HG02763 (cell line): ENCODE measurements around the gene TGM5.

ENCODE experiments used
- ATAC-seq: cut with Tn5 transposase; IDR thresholded peaks from one replicate; pipeline ENCODE4 v1.9.1; 2021; ENCODE audit warnings: mild to moderate bottlenecking, moderate library complexity; ENCODE audit not compliant: unreplicated experiment

The TGM5 gene

DNA sequence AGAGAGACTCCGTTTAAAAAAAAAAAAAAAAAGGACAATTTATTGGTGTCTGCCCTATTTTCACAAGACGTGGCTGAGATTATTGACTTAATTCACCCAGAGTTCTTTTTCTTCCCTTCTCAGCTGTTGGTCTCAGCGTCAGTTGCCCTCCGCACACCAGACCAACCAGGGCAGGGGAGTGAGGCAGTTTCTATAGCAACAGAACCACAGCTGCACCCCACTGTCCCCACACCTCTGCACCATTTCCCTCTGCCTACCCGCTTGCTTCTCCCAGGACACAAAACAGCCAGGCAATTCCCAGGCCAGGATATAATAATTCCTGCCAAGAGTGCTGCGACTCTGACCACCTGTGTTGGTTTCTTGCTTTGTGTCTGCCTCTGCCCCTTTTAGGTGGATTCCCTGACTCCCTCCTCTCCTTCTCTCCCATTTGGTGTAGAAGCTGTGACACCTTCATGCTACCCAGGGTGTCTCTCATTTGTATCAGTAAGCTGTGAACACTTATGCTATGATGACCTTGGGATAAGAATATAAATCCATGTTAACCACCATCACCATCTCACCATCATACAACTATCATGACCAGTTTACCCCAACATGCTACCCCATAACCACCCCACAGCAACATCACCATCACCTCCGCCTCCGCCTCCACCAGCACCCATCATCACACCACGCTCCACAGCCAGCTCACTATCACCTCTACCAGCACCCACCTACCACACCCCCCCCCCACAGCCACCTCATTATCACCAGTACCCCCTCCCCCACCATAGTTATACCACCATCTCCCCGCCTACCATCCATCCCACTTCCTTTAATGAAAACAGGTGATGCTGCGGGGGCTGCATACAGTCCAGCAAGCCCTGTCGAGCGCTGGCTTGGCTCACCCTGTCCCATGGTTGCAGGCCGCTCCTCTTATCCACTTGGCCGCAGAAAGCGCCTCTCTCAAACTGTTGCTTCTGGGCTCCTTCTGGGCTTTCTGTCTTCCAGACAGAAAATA, 46.5 kb downstream of the TGM5 start:
- ATAC-seq: no peak

DNA sequence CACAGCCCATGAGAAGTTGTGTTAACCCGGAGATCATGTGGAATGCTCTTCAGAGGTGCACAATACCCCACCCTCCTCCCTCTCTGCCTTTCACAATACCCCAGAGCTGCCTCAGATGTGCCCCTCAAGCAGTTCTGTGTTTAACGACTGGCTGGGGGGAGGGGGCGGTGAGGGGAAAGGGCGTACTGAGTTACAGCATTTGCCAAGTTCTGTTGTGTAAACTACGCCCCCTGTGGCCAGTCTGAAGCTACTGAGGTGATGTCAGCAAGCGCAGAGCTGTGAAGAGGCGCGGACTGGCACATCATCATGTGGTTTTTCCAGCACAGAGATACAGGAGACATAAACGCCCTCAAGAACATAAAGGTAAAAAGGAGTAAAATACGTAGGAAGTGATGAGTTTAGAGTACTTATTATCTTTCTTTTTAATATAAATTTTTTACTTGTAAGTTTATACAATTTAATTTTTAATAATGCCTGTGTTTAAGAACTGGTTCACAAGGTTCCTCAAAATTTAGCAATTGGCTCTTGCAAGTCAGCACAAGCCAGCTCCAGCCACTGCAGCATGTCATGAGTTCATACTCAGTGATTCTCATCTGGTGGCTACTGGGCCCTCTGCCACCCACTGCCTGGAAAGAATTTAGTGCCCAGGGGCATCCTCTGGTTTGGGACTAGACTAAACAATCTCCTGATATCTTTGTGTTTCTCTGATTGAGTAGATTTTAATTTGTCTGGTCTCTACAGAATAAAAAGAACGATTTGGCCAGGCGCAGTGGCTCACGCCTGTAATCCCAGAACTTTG, 47.6 kb downstream of the TGM5 start:
- no peak for ATAC-seq

DNA sequence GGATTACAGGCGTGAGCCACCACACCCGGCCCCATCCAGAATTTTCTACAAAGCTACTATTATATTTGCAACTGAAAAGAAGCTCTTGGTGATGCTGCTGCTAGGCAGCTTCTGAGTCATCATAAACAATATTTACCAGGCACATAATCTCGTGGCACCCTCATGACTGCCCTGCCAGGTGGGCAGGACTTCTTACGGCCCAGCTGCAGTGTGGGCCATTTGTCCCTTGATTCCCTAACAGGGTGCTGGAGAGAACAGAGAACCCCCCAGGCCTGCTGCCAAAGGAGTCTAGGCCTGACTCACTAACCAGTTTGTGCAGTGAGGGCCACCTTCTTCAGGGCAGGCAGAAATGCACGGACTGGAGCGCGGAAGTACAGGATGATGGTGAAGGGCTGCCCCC, 50.8 kb downstream of the TGM5 start:
- no peak for ATAC-seq

DNA sequence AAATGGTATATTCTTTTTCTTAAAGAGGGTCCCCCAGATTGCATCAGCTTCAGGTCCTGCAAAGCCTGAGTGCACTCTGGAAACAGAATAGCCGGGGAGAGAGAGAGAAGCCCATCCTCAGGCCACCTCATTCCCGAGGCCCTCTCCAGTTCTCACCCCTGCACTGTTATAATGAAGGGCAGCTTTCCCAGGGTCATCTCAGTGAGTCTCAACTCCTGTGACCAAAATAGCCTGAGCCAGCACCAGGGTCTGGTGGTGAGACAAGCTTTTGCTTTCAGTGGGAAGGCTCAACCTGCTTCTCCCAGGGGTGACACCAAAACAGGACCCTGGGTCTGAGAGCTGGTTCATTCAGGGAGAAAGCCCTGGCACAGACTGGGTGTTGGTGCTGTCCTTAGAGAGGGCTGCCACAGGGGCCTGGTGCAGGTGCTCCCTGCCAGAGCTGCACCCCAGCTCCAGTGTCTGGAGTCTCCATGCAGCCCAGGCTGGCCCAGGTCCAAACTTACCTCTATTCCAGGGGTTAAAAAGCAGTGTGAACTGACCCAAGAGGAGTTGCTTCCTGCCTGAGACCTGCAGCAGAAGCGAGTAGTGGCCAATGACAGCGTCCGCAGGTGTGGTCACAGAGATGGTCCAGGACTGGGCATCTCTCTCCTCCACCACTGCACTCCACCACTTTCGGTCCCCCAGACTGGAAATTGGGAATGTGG, 52.0 kb downstream of the TGM5 start:
- ATAC-seq: no peak

DNA sequence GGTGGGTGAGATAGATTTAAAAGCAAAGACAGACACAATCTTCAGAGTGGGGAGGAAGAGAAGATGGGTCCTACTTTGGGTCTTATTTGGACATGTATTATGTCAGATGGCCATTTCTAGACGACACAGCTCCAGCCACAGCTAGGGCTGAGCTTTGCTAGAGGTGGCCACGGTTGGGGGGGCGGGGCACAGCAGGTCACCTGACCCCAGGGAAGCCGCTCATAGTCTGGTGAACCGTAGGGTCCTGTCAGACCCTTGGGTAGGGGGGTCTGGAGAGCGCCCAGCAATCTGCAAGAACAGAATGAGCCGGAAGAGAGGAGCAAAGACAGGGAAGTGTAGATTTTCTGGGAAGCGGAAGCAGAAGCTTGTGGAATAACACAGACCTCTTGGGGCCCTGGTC, 52.6 kb downstream of the TGM5 start:
- no peak for ATAC-seq

DNA sequence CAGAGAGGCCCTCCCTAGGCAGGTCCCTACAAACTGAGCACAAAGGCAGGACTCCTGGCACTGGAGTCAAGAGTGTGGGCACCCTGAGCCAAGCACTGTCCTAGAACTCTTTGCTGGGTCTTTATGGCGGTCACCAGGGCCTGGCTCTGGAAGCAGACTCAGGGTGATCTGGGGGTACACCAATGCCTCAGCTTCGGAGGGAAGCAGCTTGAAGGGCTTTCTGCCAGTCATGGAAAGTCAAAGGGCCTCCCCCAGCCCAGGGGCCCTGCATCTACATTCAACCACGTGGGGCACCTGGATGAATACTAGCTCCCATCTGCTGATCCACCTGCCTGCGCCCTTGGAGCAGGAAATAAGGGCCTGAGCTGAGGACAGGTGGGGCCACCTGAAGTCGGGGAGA, 53.3 kb downstream of the TGM5 start:
- no peak for ATAC-seq

DNA sequence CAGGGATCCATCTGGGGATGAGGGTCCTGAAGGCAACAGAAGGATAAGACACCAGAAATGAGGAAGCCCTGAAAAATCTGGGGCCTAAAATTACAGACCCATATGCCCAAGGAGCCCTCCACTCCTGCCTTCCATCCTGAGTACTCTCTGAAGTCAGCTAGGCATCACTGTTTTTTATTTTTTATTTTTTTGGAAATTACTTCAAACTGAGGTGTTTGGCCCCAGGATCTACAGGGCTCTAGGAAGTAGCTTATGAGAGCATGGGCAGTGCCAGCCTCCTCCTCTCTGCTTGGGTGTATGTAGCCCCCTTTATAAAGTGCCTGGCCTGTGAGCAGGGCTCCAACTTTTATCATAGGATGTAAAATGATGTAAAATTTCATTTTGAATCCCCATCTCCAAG, 53.8 kb downstream of the TGM5 start:
- no peak for ATAC-seq

DNA sequence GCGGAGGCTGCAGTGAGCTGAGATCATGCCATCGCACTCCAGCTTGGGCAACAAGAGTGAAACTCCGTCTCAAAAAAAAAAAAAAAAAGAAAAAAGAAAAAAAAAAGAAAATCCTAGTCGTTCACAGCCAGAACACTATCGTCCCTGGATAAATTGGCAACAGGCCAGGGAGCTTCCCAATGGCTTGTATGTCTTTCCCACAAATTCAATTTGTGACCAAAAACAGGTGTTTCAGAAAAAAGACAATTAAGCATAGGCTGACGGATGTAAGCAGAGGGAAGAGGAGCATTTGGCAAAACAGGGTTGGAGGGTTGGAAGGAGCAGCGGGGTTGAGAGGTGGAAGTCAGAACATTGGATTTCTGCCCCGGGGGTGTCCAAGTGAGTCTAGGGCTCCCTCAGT, 54.4 kb downstream of the TGM5 start:
- no peak for ATAC-seq

DNA sequence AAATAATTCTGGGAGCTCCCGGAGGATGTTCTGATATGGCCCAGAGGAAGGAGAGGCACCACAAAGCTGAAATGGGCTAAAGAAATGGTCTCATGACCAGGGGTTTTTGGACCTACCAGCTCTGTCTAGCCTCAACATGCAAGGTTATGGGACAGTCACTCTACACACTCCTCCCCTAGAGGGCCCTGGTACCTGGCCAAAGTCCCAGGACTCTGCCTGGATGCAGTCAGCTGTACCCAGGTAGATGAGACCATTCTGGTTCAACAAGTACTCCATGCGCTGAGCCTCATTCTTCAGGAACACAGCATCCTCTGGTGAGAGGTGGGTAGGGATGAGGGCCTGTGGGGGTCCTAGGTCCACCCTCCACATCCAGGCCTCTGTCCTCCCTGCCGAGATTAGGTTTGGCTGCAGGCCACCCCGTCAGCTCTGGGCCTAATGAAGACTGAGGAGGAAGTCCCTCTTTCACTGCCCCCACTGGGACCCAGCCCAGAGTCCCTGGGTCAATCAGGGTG, 55.4 kb downstream of the TGM5 start:
- no peak for ATAC-seq

DNA sequence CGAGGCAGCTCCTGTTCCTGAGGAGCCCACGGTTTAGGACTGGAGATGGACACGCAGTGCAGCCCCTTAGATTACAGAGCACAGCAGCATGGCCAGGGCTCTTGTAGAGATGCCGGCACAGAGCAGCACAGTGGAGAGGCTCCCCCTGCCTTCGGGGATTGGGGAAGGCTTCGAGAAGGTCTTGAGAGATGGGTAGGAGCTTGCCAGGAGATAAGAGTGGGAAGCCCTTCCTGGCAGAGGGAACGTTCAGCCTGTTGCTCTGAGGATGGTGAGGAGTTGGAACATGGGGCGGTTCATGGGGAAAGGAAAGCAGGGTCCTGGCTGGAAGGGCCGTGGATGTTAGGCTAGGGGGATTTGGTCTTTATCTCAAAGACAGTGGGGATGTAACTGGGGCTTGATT, 55.9 kb downstream of the TGM5 start:
- no peak for ATAC-seq

DNA sequence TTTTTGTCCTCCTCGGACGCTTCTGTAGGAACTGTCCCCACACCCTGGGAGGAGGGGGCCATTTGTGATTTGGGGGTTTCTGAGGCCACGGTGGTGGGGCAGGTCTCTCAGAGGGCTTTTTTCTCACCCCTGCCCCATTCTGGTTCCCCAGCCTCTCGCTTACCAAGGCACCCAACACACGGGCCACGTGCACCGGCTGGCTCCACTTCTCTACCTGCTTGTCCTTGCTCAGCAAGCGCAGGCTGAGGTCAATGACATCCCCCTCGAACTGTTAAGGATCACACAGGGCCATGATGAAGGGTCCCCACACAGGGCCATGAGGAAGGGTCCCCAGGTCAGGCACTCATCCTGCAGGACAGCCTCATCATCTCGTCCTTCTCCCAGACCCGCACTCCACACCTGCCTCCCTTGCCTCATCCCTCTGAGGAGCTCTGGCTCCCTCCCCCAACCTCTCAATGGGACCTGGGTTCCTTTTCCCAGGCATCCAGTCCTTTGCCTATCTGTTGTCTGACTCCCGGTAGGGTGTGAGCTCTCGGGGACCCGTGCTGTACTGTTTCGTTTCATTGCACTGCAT, 56.5 kb downstream of the TGM5 start:
- no peak for ATAC-seq

DNA sequence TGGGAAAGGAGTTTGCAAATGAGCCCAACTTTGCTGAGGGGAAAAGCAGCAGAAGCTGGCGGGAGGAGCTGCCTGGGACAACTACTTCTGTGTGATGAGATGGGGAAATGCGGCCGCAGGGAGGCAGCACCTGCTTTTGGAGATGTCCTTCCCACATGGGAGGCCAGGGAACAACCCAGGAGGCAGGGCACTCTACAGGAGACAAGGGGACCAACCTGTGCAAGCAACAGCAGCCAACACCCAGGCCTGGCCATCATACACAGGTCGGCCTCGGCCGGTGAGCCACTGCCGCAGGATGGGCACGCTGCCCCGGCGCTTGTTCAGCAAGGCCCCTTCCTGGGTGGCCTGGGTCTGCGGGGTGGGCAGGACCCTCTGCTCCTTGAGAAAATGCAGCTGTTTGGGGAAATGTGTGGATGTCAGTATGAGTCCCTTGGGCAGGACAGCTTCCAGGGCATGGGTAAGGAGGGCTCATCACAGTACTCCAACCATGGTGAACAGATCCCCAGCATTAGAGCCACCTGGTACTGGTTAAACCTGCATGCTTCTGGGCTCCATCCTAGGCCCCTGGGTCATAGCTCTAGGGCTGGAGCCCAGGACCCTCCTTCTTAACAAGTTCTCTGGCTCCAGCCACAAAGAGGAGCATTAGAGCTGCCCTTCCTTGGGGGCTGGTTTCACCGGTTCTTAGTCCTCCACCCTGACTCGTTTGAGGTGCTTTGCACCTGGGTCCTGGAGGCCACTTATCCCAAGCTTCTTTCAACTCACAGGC, 57.5 kb downstream of the TGM5 start:
- no peak for ATAC-seq

DNA sequence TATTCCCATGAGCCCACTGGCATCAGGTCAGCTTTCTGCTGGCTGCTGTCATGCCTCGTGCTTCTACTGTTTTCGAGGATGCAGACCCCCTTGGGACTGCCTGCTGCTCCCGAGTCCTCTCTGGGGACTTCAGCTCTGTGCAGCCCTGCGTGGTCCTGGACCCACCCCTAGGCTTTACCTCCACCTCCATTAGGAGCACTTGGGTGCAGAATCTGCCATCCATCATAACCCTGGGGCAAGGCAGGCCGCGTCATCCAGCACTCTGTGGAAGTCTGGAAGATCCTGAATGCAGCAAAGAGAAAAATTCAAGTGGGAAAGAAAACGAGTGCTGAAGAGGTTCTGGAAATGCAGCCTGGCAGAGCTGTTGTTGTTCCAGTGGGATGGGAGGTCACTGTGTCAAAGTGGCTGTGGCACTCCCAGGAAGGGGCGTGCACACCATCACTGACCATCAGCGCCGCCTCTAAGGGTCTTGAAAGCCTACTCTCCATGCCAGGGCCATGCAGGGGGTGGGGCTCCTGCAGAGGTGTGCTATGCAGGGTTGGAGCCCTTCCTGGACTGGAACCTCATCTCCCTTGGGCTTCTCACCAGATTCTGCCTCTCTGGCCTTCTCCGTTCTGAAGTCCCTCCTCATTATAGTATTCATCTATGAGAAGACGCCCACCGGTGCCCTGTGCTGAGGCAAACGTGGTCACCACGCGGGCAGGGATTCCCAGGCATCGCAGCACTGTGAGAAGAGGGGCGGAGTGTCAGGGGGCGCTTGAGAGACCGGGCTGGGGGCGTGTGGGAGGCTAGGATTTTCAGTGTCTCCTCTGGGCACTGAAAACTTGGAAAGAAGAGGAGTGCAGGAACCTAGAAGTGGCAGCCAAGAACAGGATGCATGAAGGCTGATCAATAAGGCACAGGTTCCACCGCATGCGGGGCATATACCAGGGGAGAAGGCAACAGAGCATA, 58.4 kb downstream of the TGM5 start:
- ATAC-seq: no peak

DNA sequence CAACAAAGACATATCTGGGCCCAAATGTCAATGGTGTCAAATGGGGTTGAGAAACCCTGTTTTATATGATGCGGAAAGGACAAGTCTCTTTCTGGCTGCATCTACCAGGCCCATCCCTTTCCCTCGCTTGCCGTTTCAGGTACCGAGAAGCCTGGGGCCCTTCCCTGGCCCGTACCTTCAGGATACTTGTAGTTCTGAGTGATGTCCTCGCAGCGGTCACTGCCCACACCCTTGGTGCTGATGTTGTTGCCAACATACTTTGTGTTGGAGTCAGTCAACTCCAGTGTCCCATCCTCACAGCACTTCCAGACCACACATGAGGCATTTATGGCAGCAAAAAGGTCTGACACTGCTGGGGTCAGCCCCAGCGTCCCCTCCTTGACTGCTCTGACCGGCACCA, 59.7 kb downstream of the TGM5 start:
- ATAC-seq: no peak

DNA sequence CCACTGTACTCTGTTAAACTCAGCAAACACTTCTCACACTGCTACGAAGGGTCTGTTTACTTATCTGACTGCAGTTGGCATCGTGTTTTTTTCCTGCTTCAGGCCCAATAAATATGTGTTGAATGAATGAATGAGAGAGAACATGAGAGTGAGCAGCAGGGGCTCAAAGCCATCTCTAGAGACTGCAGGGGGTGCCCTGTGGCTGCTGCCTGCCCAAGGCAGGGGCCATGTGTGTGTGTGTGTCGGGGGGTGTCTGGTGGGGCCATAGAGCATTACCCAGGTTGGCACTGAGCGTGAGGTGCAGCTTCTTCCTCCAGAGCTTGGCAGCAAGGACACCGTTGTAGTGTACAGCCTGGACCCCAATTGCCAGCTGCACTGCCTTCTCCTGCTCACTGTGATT, 60.7 kb downstream of the TGM5 start:
- ATAC-seq: no peak

DNA sequence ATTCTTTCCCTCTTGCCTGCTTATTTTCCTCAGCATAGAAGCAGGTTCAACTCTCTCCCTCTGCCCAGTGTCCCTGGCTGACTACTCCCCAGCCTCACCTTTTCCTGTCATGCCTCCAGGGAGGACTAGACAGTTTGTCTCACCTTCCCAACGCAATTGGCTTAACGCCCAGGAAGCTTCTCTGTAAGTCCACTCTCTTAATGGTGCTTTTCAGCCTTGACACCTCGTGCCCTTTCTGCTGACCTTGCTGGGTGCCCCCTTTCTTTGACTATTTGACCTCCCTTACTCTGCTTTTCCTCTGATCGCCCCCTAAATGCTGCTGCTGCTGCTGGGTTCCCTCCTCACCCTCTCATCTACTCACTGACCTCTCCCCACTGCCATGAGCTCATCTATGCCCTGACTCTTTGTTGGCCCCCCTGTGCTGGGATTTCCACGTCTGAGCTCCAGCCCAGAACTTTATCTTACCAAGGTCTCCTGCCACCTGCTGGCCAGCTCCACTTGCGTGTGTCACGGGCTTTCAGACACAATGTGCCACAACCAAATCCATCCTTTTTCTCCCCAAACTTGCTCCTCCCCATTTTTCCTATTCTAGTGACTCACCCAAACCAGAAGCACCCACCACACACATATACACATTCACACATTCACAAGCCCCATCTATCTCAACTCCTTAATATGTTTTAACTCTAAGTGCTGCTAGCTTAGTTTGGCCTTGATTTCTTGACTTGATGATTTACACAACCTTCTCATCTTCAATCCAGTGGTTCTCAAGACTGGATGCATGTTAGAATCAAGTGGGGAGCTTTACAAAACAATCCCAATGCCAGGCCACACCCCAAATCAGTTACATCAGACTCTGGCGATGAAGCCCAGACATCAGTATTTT, 62.5 kb downstream of the TGM5 start:
- ATAC-seq: no peak

DNA sequence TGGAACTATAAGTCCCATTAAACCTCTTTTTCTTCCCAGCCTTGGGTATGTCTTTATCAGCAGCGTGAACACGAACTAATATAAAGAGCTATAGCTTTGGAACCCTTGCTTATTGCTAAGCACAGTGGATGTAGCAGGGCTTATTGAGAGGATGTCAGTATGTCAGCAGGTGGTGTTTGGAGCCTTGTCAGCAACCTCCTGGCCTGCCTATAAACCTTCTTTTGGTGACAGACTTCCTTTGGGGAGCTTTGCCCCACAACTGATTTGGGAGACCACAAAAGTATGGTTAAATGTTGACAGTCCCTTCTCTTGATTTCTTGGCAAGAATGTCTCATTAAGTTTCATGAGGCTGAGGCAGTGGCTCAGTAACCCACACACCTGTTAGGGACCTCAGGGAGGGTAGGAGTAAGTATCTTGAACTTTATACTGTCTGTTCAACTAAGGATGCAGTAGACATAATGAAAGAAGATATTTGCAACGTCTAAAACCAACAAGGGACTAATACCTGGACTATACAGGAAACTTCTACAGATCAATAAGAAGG, 66.7 kb downstream of the TGM5 start:
- ATAC-seq: no peak

DNA sequence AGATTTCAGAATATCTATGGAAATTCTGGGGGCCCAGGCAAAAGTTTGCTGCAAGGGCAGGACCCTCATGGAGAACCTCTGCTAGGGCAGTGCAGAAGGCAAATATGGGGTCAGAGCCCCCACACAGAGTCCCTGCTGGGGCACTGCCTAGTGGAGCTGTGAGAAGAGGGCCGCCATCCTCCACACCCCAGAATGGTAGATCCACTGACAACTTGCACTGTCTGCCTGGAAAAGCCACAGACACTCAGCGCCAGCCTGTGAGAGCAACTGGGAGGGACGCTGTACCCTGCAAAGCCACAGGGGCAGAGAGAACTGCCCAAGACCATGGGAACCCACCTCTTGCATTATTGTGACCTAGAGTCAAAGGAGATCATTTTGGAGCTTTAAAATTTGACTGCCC, 67.7 kb downstream of the TGM5 start:
- no peak for ATAC-seq
